Vagina (tissue), 2 donors: ENCODE results near the gene MICALL1. TPM values are rescaled to one million over a fixed set of nuclear protein-coding genes. Genes with fewer than 3 reads are reported as not detected.
"Not testable (repeated sequence)": the region's sequence is repeated elsewhere in the genome, so short reads cannot be mapped to it uniquely, and the experiment has no call there.

ENCODE experiments used
- DNase-seq, 2 donors: peaks; one replicate each; pipeline ENCODE4 v3.0.0-alpha.2; 2017; ENCODE audit errors: extremely low spot score in 2 of 2
- H3K27ac ChIP-seq: fragments of 200-600 bp; sonication (generic); one replicate; pipeline ENCODE4 v1.5.1; 2019
- H3K27me3 ChIP-seq: fragments of 200-600 bp; sonication (generic); one replicate; pipeline ENCODE4 v1.5.1; 2019
- H3K36me3 ChIP-seq, 2 donors: fragments of 200-600 bp; sonication (generic); one replicate each; pipeline ENCODE4 v1.5.1; 2017 to 2019
- H3K4me1 ChIP-seq: fragments of 200-600 bp; sonication (generic); one replicate; pipeline ENCODE4 v1.5.1; 2019
- H3K4me3 ChIP-seq, 2 donors: fragments of 200-600 bp; sonication (generic); 1 replicate in 1 of 2; 2 replicates in 1 of 2; pipeline ENCODE4 v1.5.1; 2016 to 2019
- H3K9me3 ChIP-seq: fragments of 200-600 bp; sonication (generic); one replicate; pipeline ENCODE4 v1.5.1; 2019
- POLR2A ChIP-seq, 2 donors: fragments of 450-650 bp; IDR thresholded peaks; one replicate each; pipeline ENCODE4 v1.6.1; 2017; ENCODE audit warnings: antibody characterized with exemption in 2 of 2, mild to moderate bottlenecking in 2 of 2, moderate library complexity in 2 of 2
- POLR2AphosphoS5 ChIP-seq, 2 donors: sonication (generic); formaldehyde crosslinking; IDR thresholded peaks; one replicate each; pipeline ENCODE4 v1.9.0; 2017; ENCODE audit warnings: antibody characterized with exemption in 2 of 2, mild to moderate bottlenecking in 2 of 2, low read depth in 1 of 2; ENCODE audit not compliant: insufficient read depth in 1 of 2
- intact Hi-C: fragments of 100-400 bp; cut with DNase I; formaldehyde crosslinking; loops from one replicate; pipeline ENCODE4 v1.15.1; 2023
- total RNA-seq: library from RNA; depleted of rRNA; stranded (reverse); fragments of >200 nt; gene quantifications from one replicate; pipeline ENCODE4 v1.2.3, GENCODE V29; 2016
- TF ChIP-seq, protein P1 (sequence below), 3 experiments: fragments of 450-650 bp in 2 of 3; fragments of 200-600 bp in 1 of 3; sonication (generic) in 1 of 3; IDR thresholded peaks; one replicate each; pipeline ENCODE4 v1.5.1; 2017 to 2019; ENCODE audit warnings: antibody characterized with exemption in 3 of 3, mild to moderate bottlenecking in 2 of 3, moderate library complexity in 2 of 3

The MICALL1 gene
- total RNA-seq, 1 donor from 2014 or later: 112 TPM

DNA sequence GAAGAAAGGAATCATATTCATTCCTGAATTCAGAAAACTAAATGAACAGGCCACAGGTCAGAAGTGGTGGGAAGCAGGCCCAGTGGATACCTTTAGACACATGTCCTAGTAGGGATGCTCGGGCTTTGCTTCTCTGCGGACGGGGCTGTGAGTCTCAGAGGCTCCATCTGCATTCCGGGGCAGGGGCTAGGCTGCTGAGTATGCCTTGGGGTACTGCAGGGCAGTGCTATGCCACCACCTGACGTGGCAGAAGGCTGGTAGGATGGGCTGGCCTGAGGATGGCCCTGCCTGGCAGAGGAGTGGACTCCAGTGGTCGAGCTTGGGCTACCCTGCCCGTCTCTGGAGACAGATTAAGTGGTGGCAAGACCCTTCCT lies 37.7 kb downstream of the MICALL1 start:
- Histone ChIP-seq H3K4me3 (no peak overlapping the region), H3K27ac (no peak overlapping the region), H3K4me1 (no peaks in the 10 kb centered on the region), H3K9me3 (no peaks in the 10 kb centered on the region), H3K27me3 (no peaks in the 10 kb centered on the region), H3K36me3 (peaks cover 0 to 32% of the 10 kb centered on the region in 2 donors)
- TF ChIP-seq, protein P1, sequence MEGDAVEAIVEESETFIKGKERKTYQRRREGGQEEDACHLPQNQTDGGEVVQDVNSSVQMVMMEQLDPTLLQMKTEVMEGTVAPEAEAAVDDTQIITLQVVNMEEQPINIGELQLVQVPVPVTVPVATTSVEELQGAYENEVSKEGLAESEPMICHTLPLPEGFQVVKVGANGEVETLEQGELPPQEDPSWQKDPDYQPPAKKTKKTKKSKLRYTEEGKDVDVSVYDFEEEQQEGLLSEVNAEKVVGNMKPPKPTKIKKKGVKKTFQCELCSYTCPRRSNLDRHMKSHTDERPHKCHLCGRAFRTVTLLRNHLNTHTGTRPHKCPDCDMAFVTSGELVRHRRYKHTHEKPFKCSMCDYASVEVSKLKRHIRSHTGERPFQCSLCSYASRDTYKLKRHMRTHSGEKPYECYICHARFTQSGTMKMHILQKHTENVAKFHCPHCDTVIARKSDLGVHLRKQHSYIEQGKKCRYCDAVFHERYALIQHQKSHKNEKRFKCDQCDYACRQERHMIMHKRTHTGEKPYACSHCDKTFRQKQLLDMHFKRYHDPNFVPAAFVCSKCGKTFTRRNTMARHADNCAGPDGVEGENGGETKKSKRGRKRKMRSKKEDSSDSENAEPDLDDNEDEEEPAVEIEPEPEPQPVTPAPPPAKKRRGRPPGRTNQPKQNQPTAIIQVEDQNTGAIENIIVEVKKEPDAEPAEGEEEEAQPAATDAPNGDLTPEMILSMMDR (IDR thresholded peaks at IDR 0.05): no peak
- TF ChIP-seq POLR2A (IDR thresholded peaks at IDR 0.05): no peak
- intact Hi-C loops: no loop called here
- no peak for DNase-seq

DNA sequence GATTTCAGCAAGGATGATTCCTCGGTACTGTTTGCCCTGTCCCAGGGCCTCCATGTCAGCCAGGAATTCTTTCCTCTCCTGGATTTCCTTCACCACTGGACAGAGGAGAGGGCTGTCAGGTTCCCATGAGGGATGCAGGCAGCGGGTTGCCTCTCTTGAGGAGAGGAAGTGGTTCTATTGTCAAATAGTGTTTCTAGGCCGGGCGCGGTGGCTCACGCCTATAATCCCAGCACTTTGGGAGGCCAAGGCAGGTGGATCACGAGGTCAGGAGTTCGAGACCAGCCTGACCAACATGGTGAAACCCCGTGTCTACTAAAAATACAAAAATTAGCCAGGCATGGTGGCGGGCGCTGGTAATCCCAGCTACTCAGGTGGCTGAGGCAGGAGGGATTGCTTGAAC lies 38.3 kb downstream of the MICALL1 start:
- H3K9me3 ChIP-seq, H3K27ac ChIP-seq, H3K27me3 ChIP-seq, H3K4me1 ChIP-seq, intact Hi-C loops, H3K4me3 ChIP-seq, DNase-seq: not testable (repeated sequence)
- peaks cover 0 to 28% of the 10 kb centered on the region in 2 donors for H3K36me3 ChIP-seq

DNA sequence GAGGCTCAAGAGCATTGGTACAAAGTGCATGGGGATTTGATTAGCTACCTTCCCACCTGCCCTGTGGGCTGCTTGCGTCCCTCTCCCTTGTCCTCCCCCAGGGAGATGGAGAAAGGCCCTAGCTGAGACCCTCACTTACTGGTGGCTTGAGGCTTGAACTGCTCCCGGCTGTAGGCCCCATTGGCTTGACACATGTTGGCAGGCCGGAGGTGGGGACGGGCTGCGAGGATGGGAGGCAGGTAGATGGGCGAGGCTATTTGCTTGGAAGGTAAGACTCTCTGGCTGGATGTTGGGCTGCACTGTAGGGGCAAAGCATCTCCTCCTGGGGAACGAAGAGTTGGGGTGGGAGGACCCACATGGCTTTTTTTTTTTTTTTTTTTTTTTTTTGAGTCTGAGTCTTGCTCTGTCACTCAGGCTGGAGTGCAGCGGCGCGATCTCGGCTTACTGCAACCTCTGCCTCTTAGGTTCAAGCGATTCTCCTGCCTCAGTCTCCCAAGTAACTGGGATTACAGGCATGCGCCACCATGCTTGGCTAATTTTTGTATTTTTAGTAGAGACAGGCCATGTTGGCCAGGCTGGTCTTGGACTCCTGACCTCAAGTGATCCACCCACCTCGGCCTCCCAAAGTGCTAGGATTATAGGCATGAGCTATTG lies 41.2 kb downstream of the MICALL1 start:
- H3K9me3 ChIP-seq, H3K36me3 ChIP-seq, H3K4me1 ChIP-seq, H3K27me3 ChIP-seq, intact Hi-C loops, H3K4me3 ChIP-seq, H3K27ac ChIP-seq, DNase-seq: not testable (repeated sequence)

DNA sequence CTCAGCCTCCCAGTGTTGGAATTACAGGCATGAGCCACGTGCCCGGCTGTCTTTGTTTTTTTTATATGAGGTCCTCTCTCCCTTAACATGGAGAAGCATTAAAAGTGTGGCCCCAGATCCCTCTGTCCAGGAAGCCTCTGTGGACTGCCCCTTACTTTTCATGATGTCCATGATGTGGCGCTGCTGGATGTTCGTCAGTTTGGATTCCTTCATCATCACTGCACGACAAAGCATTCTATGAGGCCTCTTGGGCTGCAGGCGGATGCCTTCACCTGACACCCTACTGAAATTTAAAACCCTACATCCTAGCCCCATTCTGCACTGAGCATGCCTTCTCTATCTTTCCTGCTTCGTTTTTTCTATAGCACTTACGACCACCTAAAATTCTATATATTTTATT lies 45.2 kb downstream of the MICALL1 start:
- no peak overlapping the region for H3K27ac ChIP-seq
- TF ChIP-seq POLR2AphosphoS5 (IDR thresholded peaks at IDR 0.05; ENCODE audit: insufficient read depth in 1 of 2, low read depth in 1 of 2) (no peak), POLR2A (IDR thresholded peaks at IDR 0.05) (no peak)
- TF ChIP-seq, protein P1 (IDR thresholded peaks at IDR 0.05): no peak
- no peaks in the 10 kb centered on the region for H3K9me3 ChIP-seq
- H3K4me3 ChIP-seq: no peak overlapping the region
- H3K4me1 ChIP-seq: peaks cover 33% of the 10 kb centered on the region
- no peak for DNase-seq
- no peaks in the 10 kb centered on the region for H3K27me3 ChIP-seq
- intact Hi-C loops: loop anchor here (10.0 kb wide), 1 partner anchor 243 kb away; no protein-coding TSS in a partner anchor
- H3K36me3 ChIP-seq: peaks cover 0 to 7% of the 10 kb centered on the region in 2 donors

DNA sequence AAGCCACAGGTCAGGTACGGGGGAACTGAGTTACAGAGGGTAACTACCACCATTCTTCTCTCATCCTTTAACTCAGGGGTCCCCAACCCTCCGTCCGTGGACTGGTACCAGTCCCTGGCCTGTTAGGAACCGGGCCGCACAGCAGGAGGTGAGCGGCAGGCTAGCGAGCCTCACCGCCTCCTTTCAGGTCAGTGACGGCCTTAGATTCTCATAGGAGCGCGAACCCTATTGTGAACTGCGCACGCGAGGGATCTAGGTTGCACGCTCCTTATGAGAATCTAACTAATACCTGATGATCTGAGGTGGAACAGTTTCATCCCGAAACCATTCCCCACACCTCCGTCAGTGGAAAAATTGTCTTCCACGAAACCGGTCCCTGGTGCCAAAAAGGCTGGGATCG lies 46.5 kb downstream of the MICALL1 start:
- Histone ChIP-seq H3K4me3 (peak overlapping the region; percentile 95 to 99), H3K27ac (peak overlapping the region; percentile 66), H3K4me1 (peaks cover 33% of the 10 kb centered on the region), H3K36me3 (peaks cover 0 to 17% of the 10 kb centered on the region in 2 donors)
- intact Hi-C loops: loop anchor here (10.0 kb wide), 1 partner anchor 242 kb away; no protein-coding TSS in a partner anchor
- DNase-seq, H3K27me3 ChIP-seq, H3K9me3 ChIP-seq: not testable (repeated sequence)

DNA sequence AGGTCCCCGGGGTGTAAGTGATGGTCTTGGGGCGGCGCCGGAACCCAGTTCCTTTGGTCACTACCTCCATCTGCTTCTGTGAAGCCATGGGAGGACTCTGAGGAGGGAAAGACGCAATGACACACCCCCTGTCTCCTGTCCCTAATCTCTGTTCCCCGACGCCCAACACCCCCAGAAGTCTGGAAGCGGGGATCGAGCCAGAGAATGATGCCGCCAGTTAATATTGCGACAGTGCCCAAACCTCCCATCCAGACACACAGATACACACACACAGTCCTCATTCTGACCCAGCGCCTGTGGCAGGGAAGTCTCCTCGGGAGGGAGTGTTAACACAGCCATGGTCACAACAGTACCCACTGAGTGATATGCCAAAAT lies 47.0 kb downstream of the MICALL1 start:
- no peak for TF ChIP-seq POLR2AphosphoS5 (IDR thresholded peaks at IDR 0.05; ENCODE audit: insufficient read depth in 1 of 2, low read depth in 1 of 2)
- TF ChIP-seq, protein P1 (IDR thresholded peaks at IDR 0.05): no peak
- no peak for TF ChIP-seq POLR2A (IDR thresholded peaks at IDR 0.05)
- intact Hi-C loops: loop anchor here (10.0 kb wide), 1 partner anchor 242 kb away; no protein-coding TSS in a partner anchor

More for the DNA sequence above, 47.0 kb downstream of the MICALL1 start:
- no peaks in the 10 kb centered on the region for H3K27me3 ChIP-seq
- no peaks in the 10 kb centered on the region for H3K9me3 ChIP-seq
- peak overlapping the region; percentile 66 for H3K27ac ChIP-seq
- H3K4me1 ChIP-seq: peaks cover 33% of the 10 kb centered on the region
- no peak for DNase-seq
- H3K36me3 ChIP-seq: peaks cover 0 to 22% of the 10 kb centered on the region in 2 donors
- H3K4me3 ChIP-seq: peak overlapping the region; percentile 95 to 99
